WTC11 (cell line): ENCODE results near the gene FRMD4B. TPM values are rescaled to one million over a fixed set of nuclear protein-coding genes. Genes with fewer than 3 reads are reported as not detected.
A peak's percentile ranks its signal among the peaks of the same experiment; 100 is the strongest.

Experiments
- ATAC-seq: fragments of 200-7000 bp; cut with Tn5 transposase; 2 replicates; pipeline ENCODE4 v1.10.0; 2021; ENCODE audit warnings: mild to moderate bottlenecking, moderate library complexity
- CTCF ChIA-PET: fragments of 300-600 bp; sonication (Branson Sonifier 250); formaldehyde crosslinking; loops from one replicate; lab custom pipeline; 2021; ENCODE audit warnings: antibody characterized with exemption; lab: Charles Lee
- POLR2A ChIA-PET: fragments of 350-600 bp; sonication (Branson Sonifier 250); formaldehyde crosslinking; loops from one replicate; lab custom pipeline; 2021; ENCODE audit warnings: antibody characterized with exemption; lab: Charles Lee
- DNase-seq: peaks from one replicate; pipeline ENCODE4 v3.0.0; 2021; ENCODE audit warnings: low spot score
- H3K27ac Mint-ChIP-seq: 2 replicates; pipeline ENCODE4 v1.8.0; 2021; ENCODE audit warnings: mixed read lengths
- H3K27me3 Mint-ChIP-seq: 2 replicates; pipeline ENCODE4 v1.8.0; 2021; ENCODE audit warnings: low read depth, mild to moderate bottlenecking, moderate library complexity, mixed read lengths
- H3K36me3 Mint-ChIP-seq: 2 replicates; pipeline ENCODE4 v1.8.0; 2021; ENCODE audit warnings: mixed read lengths
- H3K4me1 Mint-ChIP-seq: 2 replicates; pipeline ENCODE4 v1.8.0; 2022; ENCODE audit warnings: mixed read lengths
- H3K4me3 Mint-ChIP-seq: 2 replicates; pipeline ENCODE4 v1.8.0; 2021; ENCODE audit warnings: mild to moderate bottlenecking, moderate library complexity, mixed read lengths
- H3K9me3 Mint-ChIP-seq: 2 replicates; pipeline ENCODE4 v1.8.0; 2021; ENCODE audit warnings: mixed read lengths
- CTCF ChIP-seq: fragments of 200-600 bp; IDR thresholded peaks from 2 replicates; pipeline ENCODE4 v1.8.0; 2022; ENCODE audit warnings: antibody characterized with exemption
- E2F5 ChIP-seq: sonication (generic); formaldehyde crosslinking; IDR thresholded peaks from 2 replicates; pipeline ENCODE4 v1.8.1; 2022; ENCODE audit warnings: mild to moderate bottlenecking, moderate library complexity, missing genetic modification reagents
- EMX1 ChIP-seq: fragments of 250-450 bp; sonication (Bioruptor Pico); IDR thresholded peaks from 2 replicates; pipeline ENCODE4 v1.8.0; 2021; ENCODE audit warnings: mild to moderate bottlenecking
- ETV6 ChIP-seq: sonication (generic); formaldehyde crosslinking; IDR thresholded peaks from 2 replicates; pipeline ENCODE4 v1.8.1; 2022; ENCODE audit warnings: mild to moderate bottlenecking, missing genetic modification reagents
- FOXK1 ChIP-seq: sonication (generic); formaldehyde crosslinking; IDR thresholded peaks from 2 replicates; pipeline ENCODE4 v1.8.0; 2022; ENCODE audit warnings: mild to moderate bottlenecking, moderate library complexity, missing genetic modification reagents
- GRHL2 ChIP-seq: fragments of 250-450 bp; sonication (Bioruptor Pico); IDR thresholded peaks from 2 replicates; pipeline ENCODE4 v1.8.0; 2022; ENCODE audit warnings: mild to moderate bottlenecking, moderate library complexity; ENCODE audit not compliant: insufficient replicate concordance, severe bottlenecking
- HMGXB4 ChIP-seq: sonication (generic); formaldehyde crosslinking; IDR thresholded peaks from 2 replicates; pipeline ENCODE4 v1.8.1; 2023; ENCODE audit warnings: mild to moderate bottlenecking, moderate library complexity, missing genetic modification reagents
- MAX ChIP-seq: sonication (generic); formaldehyde crosslinking; IDR thresholded peaks from 2 replicates; pipeline ENCODE4 v1.8.0; 2022; ENCODE audit warnings: mild to moderate bottlenecking, missing genetic modification reagents
- MXD4 ChIP-seq: fragments of 250-450 bp; sonication (Bioruptor Pico); IDR thresholded peaks from 2 replicates; pipeline ENCODE4 v1.8.0; 2021; ENCODE audit warnings: mild to moderate bottlenecking, moderate library complexity, borderline replicate concordance
- NFE2L1 ChIP-seq: sonication (generic); formaldehyde crosslinking; IDR thresholded peaks from 2 replicates; pipeline ENCODE4 v1.8.1; 2023; ENCODE audit warnings: missing genetic modification reagents
- PRDM15 ChIP-seq: sonication (generic); formaldehyde crosslinking; IDR thresholded peaks from 2 replicates; pipeline ENCODE4 v1.8.0; 2022; ENCODE audit warnings: missing genetic modification reagents
- RELA ChIP-seq: sonication (generic); formaldehyde crosslinking; IDR thresholded peaks from 2 replicates; pipeline ENCODE4 v1.8.1; 2022; ENCODE audit warnings: missing genetic modification reagents, mild to moderate bottlenecking, borderline replicate concordance
- SMAD3 ChIP-seq: sonication (generic); formaldehyde crosslinking; IDR thresholded peaks from 2 replicates; pipeline ENCODE4 v1.8.0; 2022; ENCODE audit warnings: missing genetic modification reagents, mild to moderate bottlenecking, borderline replicate concordance
- USF2 ChIP-seq: sonication (generic); formaldehyde crosslinking; IDR thresholded peaks from 2 replicates; pipeline ENCODE4 v1.8.1; 2023; ENCODE audit warnings: mild to moderate bottlenecking, missing genetic modification reagents, moderate library complexity
- ZNF219 ChIP-seq: sonication (generic); formaldehyde crosslinking; IDR thresholded peaks from 2 replicates; pipeline ENCODE4 v1.8.0; 2023; ENCODE audit warnings: missing genetic modification reagents, mild to moderate bottlenecking, borderline replicate concordance
- total RNA-seq: library from RNA; stranded (reverse); gene quantifications from 3 replicates; pipeline ENCODE4 v1.2.3, GENCODE V29; 2021
- TF ChIP-seq, protein P1 (sequence below): sonication (generic); formaldehyde crosslinking; IDR thresholded peaks from 2 replicates; pipeline ENCODE4 v1.8.1; 2022; ENCODE audit warnings: missing genetic modification reagents, borderline replicate concordance
- TF ChIP-seq, protein P2 (sequence below): sonication (generic); formaldehyde crosslinking; conservative IDR thresholded peaks from 2 replicates; pipeline ENCODE4 v1.8.1; 2023; ENCODE audit warnings: mild to moderate bottlenecking, low read depth, missing genetic modification reagents, moderate library complexity
- TF ChIP-seq, protein P3 (sequence below): sonication (generic); formaldehyde crosslinking; IDR thresholded peaks from 2 replicates; pipeline ENCODE4 v1.8.0; 2022; ENCODE audit warnings: mild to moderate bottlenecking, missing genetic modification reagents

The FRMD4B gene
- total RNA-seq, 1 experiment from 2014 or later: 6.7 TPM

DNA sequence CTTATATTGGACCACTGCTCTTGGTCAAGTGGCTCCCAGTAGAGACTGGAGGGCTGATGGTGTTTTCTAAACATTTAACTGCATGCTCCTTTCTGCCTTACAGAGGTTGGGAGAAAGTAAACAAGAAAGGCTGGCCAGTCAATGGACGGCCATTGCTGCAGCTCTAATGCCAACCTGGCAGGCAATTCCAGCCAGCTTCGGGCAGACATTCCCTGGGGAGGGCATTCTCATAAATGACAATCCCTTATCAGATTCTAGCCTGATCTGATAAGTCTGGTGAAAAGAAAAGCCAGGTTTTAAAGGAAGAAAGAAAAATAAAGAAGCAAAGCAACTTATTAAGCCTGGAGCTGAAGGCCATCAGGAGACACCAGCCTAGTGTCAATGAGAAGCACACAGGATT is 60.7 kb downstream of the FRMD4B start (continued):
- TF ChIP-seq, protein P1, sequence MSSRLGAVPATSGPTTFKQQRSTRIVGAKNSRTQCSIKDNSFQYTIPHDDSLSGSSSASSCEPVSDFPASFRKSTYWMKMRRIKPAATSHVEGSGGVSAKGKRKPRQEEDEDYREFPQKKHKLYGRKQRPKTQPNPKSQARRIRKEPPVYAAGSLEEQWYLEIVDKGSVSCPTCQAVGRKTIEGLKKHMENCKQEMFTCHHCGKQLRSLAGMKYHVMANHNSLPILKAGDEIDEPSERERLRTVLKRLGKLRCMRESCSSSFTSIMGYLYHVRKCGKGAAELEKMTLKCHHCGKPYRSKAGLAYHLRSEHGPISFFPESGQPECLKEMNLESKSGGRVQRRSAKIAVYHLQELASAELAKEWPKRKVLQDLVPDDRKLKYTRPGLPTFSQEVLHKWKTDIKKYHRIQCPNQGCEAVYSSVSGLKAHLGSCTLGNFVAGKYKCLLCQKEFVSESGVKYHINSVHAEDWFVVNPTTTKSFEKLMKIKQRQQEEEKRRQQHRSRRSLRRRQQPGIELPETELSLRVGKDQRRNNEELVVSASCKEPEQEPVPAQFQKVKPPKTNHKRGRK (CRISPR knock-in tag): no peak
- TF ChIP-seq EMX1 (CRISPR knock-in tag) (no peak), ZNF219 (CRISPR knock-in tag) (no peak), NFE2L1 (no peak), GRHL2 (no peak)
- TF ChIP-seq, protein P2, sequence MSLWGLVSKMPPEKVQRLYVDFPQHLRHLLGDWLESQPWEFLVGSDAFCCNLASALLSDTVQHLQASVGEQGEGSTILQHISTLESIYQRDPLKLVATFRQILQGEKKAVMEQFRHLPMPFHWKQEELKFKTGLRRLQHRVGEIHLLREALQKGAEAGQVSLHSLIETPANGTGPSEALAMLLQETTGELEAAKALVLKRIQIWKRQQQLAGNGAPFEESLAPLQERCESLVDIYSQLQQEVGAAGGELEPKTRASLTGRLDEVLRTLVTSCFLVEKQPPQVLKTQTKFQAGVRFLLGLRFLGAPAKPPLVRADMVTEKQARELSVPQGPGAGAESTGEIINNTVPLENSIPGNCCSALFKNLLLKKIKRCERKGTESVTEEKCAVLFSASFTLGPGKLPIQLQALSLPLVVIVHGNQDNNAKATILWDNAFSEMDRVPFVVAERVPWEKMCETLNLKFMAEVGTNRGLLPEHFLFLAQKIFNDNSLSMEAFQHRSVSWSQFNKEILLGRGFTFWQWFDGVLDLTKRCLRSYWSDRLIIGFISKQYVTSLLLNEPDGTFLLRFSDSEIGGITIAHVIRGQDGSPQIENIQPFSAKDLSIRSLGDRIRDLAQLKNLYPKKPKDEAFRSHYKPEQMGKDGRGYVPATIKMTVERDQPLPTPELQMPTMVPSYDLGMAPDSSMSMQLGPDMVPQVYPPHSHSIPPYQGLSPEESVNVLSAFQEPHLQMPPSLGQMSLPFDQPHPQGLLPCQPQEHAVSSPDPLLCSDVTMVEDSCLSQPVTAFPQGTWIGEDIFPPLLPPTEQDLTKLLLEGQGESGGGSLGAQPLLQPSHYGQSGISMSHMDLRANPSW (CRISPR knock-in tag): no peak
- TF ChIP-seq, protein P3, sequence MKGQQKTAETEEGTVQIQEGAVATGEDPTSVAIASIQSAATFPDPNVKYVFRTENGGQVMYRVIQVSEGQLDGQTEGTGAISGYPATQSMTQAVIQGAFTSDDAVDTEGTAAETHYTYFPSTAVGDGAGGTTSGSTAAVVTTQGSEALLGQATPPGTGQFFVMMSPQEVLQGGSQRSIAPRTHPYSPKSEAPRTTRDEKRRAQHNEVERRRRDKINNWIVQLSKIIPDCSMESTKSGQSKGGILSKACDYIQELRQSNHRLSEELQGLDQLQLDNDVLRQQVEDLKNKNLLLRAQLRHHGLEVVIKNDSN: no peak

DNA sequence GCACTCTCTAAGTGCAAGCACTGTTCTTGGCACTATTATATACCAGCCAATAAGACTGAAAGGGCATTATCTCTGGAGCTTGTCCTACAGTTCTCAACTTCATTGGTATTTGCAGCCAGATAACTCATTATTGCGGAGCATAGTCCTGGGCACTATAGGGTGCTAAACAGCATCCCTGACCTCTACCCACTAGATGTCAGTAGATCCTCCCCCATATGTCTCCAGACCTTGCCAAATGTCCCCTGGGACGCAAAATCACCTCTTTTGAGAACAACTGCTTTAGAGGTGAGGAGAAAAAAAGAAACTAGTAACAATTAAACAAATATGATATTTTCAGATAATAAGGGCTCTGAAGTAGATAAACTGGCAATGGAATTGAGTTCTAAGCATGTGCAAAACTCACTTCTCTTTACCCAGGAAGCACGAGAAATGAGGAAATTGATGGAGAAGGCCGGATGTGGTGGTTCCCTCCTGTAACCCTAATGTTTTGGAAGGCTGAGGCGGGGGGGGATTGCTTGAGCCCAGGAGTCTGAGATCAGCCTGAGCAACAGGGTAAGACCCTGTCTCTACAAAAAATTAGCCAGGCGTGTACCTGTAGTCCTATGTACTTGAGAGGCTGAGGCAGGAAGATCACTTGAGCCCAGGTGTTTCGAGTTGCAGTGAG is 61.4 kb downstream of the FRMD4B start:
- no peak overlapping the region for H3K27ac Mint-ChIP-seq
- TF ChIP-seq MXD4 (CRISPR knock-in tag) (no peak), CTCF (peak; percentile 35; the same call in 1 of the 2 replicates), RELA (no peak), USF2 (CRISPR knock-in tag) (no peak)
- TF ChIP-seq, all 79 proteins: peak for 1
- peak; percentile 96 for ATAC-seq
- H3K9me3 Mint-ChIP-seq: no peaks in the 10 kb centered on the region
- ChIA-PET POLR2A (no interaction called here), CTCF (interaction anchor here (1.1 to 1.7 kb wide), 7 partner anchors 62 to 347 kb away, joined by 3 to 15 read pairs (median 6); partner anchors contain the start of gene FRMD4B)
- no peak overlapping the region for H3K4me3 Mint-ChIP-seq
- H3K4me1 Mint-ChIP-seq: peaks cover 18% of the 10 kb centered on the region
- no peaks in the 10 kb centered on the region for H3K27me3 Mint-ChIP-seq
- no peak for DNase-seq
- H3K36me3 Mint-ChIP-seq: no peaks in the 10 kb centered on the region

DNA sequence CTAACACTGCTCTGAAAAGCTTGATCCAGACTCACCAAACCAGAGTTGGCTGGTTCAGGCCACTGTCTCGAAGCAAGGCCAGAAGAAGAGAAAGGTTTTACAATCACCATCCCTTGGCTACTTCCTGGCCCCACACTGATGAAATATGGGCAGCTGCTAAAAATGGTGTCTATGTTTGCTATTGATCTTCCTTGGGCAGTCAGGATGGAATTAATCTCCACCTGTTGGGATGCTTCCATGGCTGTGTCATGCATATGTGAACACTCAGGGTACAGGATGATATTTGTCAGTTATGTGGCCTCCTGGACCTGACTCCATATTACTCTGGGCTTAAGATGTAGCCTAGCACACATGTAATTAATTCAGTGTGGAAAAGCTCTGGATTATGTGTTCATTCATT is 61.9 kb downstream of the FRMD4B start:
- no peak for ATAC-seq
- H3K4me1 Mint-ChIP-seq: peaks cover 18% of the 10 kb centered on the region
- H3K4me3 Mint-ChIP-seq: no peak overlapping the region
- ChIA-PET CTCF (interaction anchor here (1.1 to 1.7 kb wide), 7 partner anchors 62 to 348 kb away, joined by 3 to 15 read pairs (median 6); partner anchors contain the start of gene FRMD4B), POLR2A (no interaction called here)
- H3K9me3 Mint-ChIP-seq: no peaks in the 10 kb centered on the region
- no peaks in the 10 kb centered on the region for H3K36me3 Mint-ChIP-seq
- H3K27ac Mint-ChIP-seq: no peak overlapping the region
- H3K27me3 Mint-ChIP-seq: no peaks in the 10 kb centered on the region
- no peak for DNase-seq
- TF ChIP-seq HMGXB4 (CRISPR knock-in tag) (no peak), E2F5 (CRISPR knock-in tag) (no peak), SMAD3 (CRISPR knock-in tag) (no peak), EMX1 (CRISPR knock-in tag) (no peak), MAX (CRISPR knock-in tag) (no peak), FOXK1 (CRISPR knock-in tag) (no peak), PRDM15 (CRISPR knock-in tag) (no peak), ETV6 (CRISPR knock-in tag) (no peak)
